ENCODE data around the gene METTL16.
A peak's percentile ranks its signal among the peaks of the same experiment; 100 is the strongest.

Gene METTL16

DNA sequence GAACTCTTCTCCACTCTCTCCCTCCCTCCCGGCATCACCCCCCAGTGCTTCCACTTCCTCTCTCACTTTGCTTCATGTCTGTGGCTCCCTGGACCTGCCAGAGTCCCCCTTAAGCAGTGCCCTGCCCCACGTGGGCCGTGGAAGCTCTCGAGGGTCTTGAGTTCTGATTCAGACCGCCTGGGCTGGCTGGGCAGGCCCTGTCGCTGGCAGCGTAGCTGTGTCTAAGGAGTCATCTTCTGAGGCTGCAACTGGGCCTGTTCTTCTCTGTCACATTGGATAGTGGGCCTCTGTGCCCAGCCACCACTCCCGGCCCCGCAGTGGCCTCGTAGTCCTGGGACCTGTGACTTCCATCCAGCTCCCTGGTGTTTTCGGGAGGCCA is 141.5 kb downstream of the METTL16 start:
- no peak overlapping the region for H3K9ac ChIP-seq (ENCODE audit: low read length in 2 of 2)
- peaks cover 33% of the 10 kb centered on the region for H3K4me1 ChIP-seq (ENCODE audit: control insufficient read depth, insufficient read depth, low read length)
- H3K27me3 ChIP-seq (ENCODE audit: control insufficient read depth in 1 of 2, insufficient read depth in 2 of 2, low read length in 2 of 2): no peaks in the 10 kb centered on the region
- no peaks in the 10 kb centered on the region for H3K9me3 ChIP-seq (ENCODE audit: control insufficient read depth in 2 of 2, low read length in 2 of 2)
- H3K4me3 ChIP-seq (ENCODE audit: low read length in 2 of 2): no peak overlapping the region
- no peak overlapping the region for H3K27ac ChIP-seq (ENCODE audit: low read length)
- H3K36me3 ChIP-seq (ENCODE audit: control insufficient read depth in 2 of 2, insufficient read depth in 2 of 2, low read length in 2 of 2): peaks cover 14 to 25% of the 10 kb centered on the region in 2 donors

DNA sequence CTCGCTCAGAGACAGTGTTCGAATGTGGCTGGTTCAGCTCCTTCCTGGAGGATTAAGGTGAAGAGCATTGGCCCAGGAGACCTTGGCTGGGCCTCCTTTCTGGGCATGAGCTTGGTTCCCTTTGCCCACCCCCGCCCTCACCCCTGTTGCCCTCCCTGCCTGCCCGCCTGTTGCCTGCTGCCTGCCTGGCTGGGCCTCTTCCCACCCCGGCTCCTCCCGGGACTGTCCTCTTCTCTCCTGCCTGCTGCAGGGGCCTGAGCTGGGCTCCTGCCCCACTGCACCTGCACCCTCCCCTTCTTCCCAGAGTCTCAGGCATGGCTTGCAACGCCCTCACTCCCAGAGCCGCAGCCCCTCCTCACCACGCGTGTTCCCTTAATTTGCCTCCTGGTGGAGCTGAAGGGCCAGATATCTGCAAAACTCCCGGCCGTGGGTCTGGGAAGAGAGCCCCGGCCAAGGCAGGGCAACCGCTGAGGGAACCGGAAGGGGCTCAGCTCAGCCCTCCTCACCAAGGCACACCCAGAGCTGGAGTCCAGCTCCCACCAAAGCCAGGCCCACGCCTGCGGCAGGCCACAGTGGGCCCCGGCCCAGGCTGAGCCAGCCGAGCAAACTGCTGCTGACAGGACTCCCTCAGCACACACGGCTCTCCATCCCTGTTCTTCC is 142.0 kb downstream of the METTL16 start:
- Histone ChIP-seq H3K27me3 (ENCODE audit: control insufficient read depth in 1 of 2, insufficient read depth in 2 of 2, low read length in 2 of 2) (no peaks in the 10 kb centered on the region), H3K36me3 (ENCODE audit: control insufficient read depth in 2 of 2, insufficient read depth in 2 of 2, low read length in 2 of 2) (peaks cover 12 to 24% of the 10 kb centered on the region in 2 donors), H3K4me3 (ENCODE audit: low read length in 2 of 2) (no peak overlapping the region), H3K9me3 (ENCODE audit: control insufficient read depth in 2 of 2, low read length in 2 of 2) (no peaks in the 10 kb centered on the region), H3K4me1 (ENCODE audit: control insufficient read depth, insufficient read depth, low read length) (peaks cover 33% of the 10 kb centered on the region), H3K9ac (ENCODE audit: low read length in 2 of 2) (no peak overlapping the region), H3K27ac (ENCODE audit: low read length) (no peak overlapping the region)

DNA sequence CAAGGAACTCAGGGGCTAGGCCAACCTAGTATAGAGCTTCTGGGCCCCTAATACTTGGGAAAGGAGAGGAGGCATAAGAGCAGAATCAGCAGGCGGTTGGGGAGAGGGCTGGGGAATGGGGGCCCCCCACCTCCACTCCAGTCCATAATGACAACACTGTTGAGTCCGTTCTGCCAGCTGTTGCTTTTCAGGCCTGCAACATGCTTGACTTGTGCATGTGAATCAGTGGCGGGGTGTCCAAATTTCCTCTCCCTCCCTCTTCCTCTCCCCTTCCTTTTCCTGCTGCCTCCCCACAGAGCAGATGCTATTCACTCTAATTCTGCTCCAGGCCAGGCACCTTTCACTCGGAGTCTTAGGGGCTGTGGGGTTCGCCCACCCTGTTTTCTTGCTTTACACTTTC is 142.6 kb downstream of the METTL16 start:
- H3K9ac ChIP-seq (ENCODE audit: low read length in 2 of 2): no peak overlapping the region
- H3K36me3 ChIP-seq (ENCODE audit: control insufficient read depth in 2 of 2, insufficient read depth in 2 of 2, low read length in 2 of 2): peaks cover 15 to 26% of the 10 kb centered on the region in 2 donors
- H3K4me1 ChIP-seq (ENCODE audit: control insufficient read depth, insufficient read depth, low read length): peaks cover 33% of the 10 kb centered on the region
- H3K4me3 ChIP-seq (ENCODE audit: low read length in 2 of 2): no peak overlapping the region
- H3K27ac ChIP-seq (ENCODE audit: low read length): peak overlapping the region; percentile 49
- H3K9me3 ChIP-seq (ENCODE audit: control insufficient read depth in 2 of 2, low read length in 2 of 2): no peaks in the 10 kb centered on the region
- no peaks in the 10 kb centered on the region for H3K27me3 ChIP-seq (ENCODE audit: control insufficient read depth in 1 of 2, insufficient read depth in 2 of 2, low read length in 2 of 2)

DNA sequence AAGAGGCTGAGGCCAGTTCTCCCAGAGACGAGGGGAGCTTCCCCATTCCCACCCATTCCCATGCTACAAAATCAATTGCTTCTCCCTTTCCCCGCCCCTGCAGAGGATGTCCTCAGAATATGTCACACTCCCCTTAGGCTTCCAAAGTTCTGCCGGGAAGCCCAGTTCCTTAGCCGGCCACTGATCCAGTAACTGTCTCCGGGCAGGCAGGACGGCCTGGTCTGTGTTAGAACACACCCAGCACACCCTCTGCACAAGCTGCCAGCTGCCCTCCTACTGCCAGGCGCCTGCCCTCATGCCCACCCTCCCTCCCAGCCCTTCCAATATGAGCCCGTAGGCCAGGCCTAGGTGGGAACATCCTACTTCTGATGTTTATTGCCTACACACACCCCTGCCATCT is 143.3 kb downstream of the METTL16 start:
- no peaks in the 10 kb centered on the region for H3K27me3 ChIP-seq (ENCODE audit: control insufficient read depth in 1 of 2, insufficient read depth in 2 of 2, low read length in 2 of 2)
- no peak overlapping the region for H3K9ac ChIP-seq (ENCODE audit: low read length in 2 of 2)
- H3K4me1 ChIP-seq (ENCODE audit: control insufficient read depth, insufficient read depth, low read length): peaks cover 38% of the 10 kb centered on the region
- H3K9me3 ChIP-seq (ENCODE audit: control insufficient read depth in 2 of 2, low read length in 2 of 2): no peaks in the 10 kb centered on the region
- no peak overlapping the region for H3K4me3 ChIP-seq (ENCODE audit: low read length in 2 of 2)
- peaks cover 18 to 28% of the 10 kb centered on the region in 2 donors for H3K36me3 ChIP-seq (ENCODE audit: control insufficient read depth in 2 of 2, insufficient read depth in 2 of 2, low read length in 2 of 2)
- H3K27ac ChIP-seq (ENCODE audit: low read length): peak overlapping the region; percentile 49

DNA sequence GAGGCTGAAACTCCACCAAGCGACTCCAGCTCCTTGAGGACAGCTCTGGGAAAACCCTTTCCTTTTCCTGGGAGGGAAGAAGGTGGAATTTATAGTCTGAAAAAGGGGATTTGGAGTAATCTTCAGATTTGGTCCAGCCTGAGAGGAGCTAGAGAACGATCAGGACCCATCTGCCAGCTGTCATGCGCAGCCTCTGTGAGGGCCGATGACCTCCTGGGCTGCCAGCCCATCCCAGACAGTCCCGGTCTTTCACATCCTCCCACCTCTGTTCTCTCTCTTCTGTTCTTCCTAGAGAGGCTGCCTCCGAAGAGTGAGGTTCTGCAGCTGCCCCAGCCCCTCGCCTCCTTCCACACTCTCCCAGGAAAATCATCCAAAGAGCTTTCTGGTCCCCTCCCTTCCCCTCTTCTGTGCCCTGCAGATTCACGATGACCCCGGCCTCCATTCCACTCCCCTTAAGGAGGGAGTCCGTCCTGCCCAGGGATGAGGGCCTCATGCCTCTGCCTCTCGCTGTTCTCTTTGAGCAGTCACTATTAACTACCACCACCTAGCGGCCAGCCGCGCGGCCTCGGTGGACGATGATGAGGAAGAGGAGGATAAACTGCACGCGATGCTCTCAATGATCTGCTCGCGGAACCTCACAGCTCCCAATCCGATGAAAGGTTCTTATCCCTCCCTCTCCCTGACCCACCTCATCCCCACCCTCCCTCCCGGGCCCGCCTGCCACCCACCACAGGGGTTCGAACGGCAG is 144.8 kb downstream of the METTL16 start:
- Histone ChIP-seq H3K27me3 (ENCODE audit: control insufficient read depth in 1 of 2, insufficient read depth in 2 of 2, low read length in 2 of 2) (no peaks in the 10 kb centered on the region), H3K4me1 (ENCODE audit: control insufficient read depth, insufficient read depth, low read length) (peaks cover 38% of the 10 kb centered on the region), H3K9ac (ENCODE audit: low read length in 2 of 2) (peak overlapping the region in 1 of 2 donors; percentile 36), H3K36me3 (ENCODE audit: control insufficient read depth in 2 of 2, insufficient read depth in 2 of 2, low read length in 2 of 2) (peaks cover 18 to 34% of the 10 kb centered on the region in 2 donors), H3K9me3 (ENCODE audit: control insufficient read depth in 2 of 2, low read length in 2 of 2) (no peaks in the 10 kb centered on the region), H3K4me3 (ENCODE audit: low read length in 2 of 2) (no peak overlapping the region), H3K27ac (ENCODE audit: low read length) (peak overlapping the region; percentile 49)

Measured in stomach smooth muscle (tissue), 2 donors.